Natural killer cell (primary cell): ENCODE results near the gene KCNE4. TPM values are rescaled to one million over a fixed set of nuclear protein-coding genes. Genes with fewer than 3 reads are reported as not detected.
"Not testable (repeated sequence)": the region's sequence is repeated elsewhere in the genome, so short reads cannot be mapped to it uniquely, and the experiment has no call there.

Experiments used
- ATAC-seq, 3 donors: fragments of 150-1000 bp in 2 of 3; fragments of 200-7000 bp in 1 of 3; cut with Tn5 transposase; 1 replicate in 1 of 3; 2 replicates in 2 of 3; pipeline ENCODE4 v1.10.0; 2021; ENCODE audit warnings: mild to moderate bottlenecking in 2 of 3, moderate library complexity in 2 of 3
- DNase-seq, 2 donors: peaks; one replicate each; pipeline versions ENCODE4 v3.0.0 to v3.0.0-alpha.2; 2013 to 2021; ENCODE audit warnings: mixed read lengths in 1 of 2
- H3K27ac ChIP-seq: one replicate; pipeline ENCODE4 v1.5.1; 2013; ENCODE audit warnings: mild to moderate bottlenecking, low read length
- H3K27me3 ChIP-seq: one replicate; pipeline ENCODE4 v1.6.1; 2013; ENCODE audit warnings: low read length; ENCODE audit not compliant: control insufficient read depth, insufficient read depth
- H3K36me3 ChIP-seq: one replicate; pipeline ENCODE4 v1.6.1; 2013; ENCODE audit warnings: low read length; ENCODE audit not compliant: control insufficient read depth, insufficient read depth
- H3K4me1 ChIP-seq: one replicate; pipeline ENCODE4 v1.6.1; 2013; ENCODE audit warnings: low read length; ENCODE audit not compliant: control insufficient read depth, insufficient read depth
- H3K4me3 ChIP-seq: one replicate; pipeline ENCODE4 v1.5.1; 2013; ENCODE audit warnings: low read length
- H3K9me3 ChIP-seq: one replicate; pipeline ENCODE4 v1.6.1; 2013; ENCODE audit warnings: low read length; ENCODE audit not compliant: control insufficient read depth, insufficient read depth
- H3K27ac Mint-ChIP-seq, 2 donors: one replicate each; pipeline ENCODE4 v1.8.0; 2022; ENCODE audit warnings: mild to moderate bottlenecking in 2 of 2, mixed read lengths in 2 of 2, moderate library complexity in 1 of 2
- H3K27me3 Mint-ChIP-seq, 2 donors: one replicate each; pipeline ENCODE4 v1.8.0; 2022; ENCODE audit warnings: low read depth in 2 of 2, mixed read lengths in 2 of 2
- H3K36me3 Mint-ChIP-seq: one replicate; pipeline ENCODE4 v1.8.0; 2022; ENCODE audit warnings: mixed read lengths
- H3K4me1 Mint-ChIP-seq, 2 donors: one replicate each; pipeline ENCODE4 v1.8.0; 2022; ENCODE audit warnings: mixed read lengths in 2 of 2
- H3K4me3 Mint-ChIP-seq: one replicate; pipeline ENCODE4 v1.8.0; 2022; ENCODE audit warnings: mild to moderate bottlenecking, moderate library complexity, mixed read lengths
- H3K9me3 Mint-ChIP-seq, 2 donors: one replicate each; pipeline ENCODE4 v1.8.0; 2022; ENCODE audit warnings: mixed read lengths in 2 of 2
- WGBS: methylation state at CpG from one replicate; pipeline ENCODE4 v1.1.7; 2013; ENCODE audit warnings: missing lambda C conversion rate; ENCODE audit not compliant: insufficient coverage; 5-methylcytosine and 5-hydroxymethylcytosine counted together
- intact Hi-C: fragments of 100-400 bp; cut with micrococcal nuclease; formaldehyde crosslinking; loops from one replicate; pipeline ENCODE4 v1.14.2; 2022
- total RNA-seq, 4 donors: library from RNA; stranded (reverse); fragments of 120-200 nt in 1 of 4; gene quantifications; one replicate each; pipeline versions ENCODE4 v1.2.3 to v1.2.4, GENCODE V29; 2013 to 2022
- TF ChIP-seq, protein P1 (sequence below): fragments of 200-600 bp; IDR thresholded peaks from one replicate; pipeline ENCODE4 v1.8.0; 2022; ENCODE audit warnings: antibody characterized with exemption

KCNE4 gene
- total RNA-seq, 3 donors from 2014 or later (not counting 1 experiment from before 2014, with no cell fraction given): not detected

DNA sequence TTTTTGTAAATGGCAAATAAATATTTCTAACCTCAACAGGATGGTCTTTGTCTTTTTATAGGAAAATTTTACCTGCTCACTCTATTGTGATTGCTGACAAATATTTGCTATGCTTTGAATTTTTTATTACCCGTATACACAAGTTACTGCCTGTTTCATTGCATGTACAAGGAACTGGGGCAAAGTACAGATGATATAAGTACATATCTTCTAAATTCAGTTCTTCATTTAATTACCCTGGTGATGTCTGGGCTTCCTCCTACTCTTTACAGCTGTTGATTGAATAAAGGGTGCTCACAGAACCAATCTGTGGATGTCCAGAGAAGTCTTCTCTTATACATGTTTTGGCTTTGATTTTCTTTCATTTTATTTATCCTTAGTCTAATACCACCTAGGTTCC lies 26.5 kb downstream of the KCNE4 start:
- no peak overlapping the region for H3K27ac ChIP-seq

DNA sequence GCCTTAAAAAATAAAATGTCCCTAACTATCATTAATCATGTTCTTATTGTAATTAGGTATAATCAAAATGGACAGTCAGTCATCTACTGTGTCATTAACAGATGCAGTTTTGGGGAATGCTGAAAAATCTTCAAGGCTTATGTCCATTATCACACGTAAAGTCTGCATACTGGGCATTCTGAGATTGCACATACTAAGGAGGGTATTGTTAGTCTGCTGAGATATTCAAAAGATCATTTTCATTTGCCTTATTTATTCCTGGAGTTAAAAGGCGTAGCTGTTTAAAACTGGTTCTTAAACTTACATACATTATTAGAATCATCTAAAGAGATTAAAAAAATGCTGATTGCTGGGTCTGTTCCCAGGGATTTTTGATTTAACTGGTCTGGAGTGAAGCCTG lies 27.4 kb downstream of the KCNE4 start:
- ATAC-seq: no peak
- TF ChIP-seq, protein P1, sequence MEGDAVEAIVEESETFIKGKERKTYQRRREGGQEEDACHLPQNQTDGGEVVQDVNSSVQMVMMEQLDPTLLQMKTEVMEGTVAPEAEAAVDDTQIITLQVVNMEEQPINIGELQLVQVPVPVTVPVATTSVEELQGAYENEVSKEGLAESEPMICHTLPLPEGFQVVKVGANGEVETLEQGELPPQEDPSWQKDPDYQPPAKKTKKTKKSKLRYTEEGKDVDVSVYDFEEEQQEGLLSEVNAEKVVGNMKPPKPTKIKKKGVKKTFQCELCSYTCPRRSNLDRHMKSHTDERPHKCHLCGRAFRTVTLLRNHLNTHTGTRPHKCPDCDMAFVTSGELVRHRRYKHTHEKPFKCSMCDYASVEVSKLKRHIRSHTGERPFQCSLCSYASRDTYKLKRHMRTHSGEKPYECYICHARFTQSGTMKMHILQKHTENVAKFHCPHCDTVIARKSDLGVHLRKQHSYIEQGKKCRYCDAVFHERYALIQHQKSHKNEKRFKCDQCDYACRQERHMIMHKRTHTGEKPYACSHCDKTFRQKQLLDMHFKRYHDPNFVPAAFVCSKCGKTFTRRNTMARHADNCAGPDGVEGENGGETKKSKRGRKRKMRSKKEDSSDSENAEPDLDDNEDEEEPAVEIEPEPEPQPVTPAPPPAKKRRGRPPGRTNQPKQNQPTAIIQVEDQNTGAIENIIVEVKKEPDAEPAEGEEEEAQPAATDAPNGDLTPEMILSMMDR: no peak
- H3K4me1 Mint-ChIP-seq: no peaks in the 10 kb centered on the region
- H3K36me3 Mint-ChIP-seq: no peaks in the 10 kb centered on the region
- H3K4me1 ChIP-seq: no peaks in the 10 kb centered on the region
- H3K4me3 ChIP-seq: no peak overlapping the region
- peaks cover 2 to 5% of the 10 kb centered on the region in 2 donors for H3K9me3 Mint-ChIP-seq
- H3K27ac Mint-ChIP-seq: no peak overlapping the region
- WGBS: 100% methylated on average over 1 of the region's 2 CpGs
- no peaks in the 10 kb centered on the region for H3K27me3 ChIP-seq
- H3K9me3 ChIP-seq: no peaks in the 10 kb centered on the region
- DNase-seq: no peak
- no peak overlapping the region for H3K27ac ChIP-seq
- no peak overlapping the region for H3K4me3 Mint-ChIP-seq
- H3K27me3 Mint-ChIP-seq: no peaks in the 10 kb centered on the region
- H3K36me3 ChIP-seq: no peaks in the 10 kb centered on the region
- intact Hi-C loops: no loop called here

More for the DNA sequence above, 26.5 kb downstream of the KCNE4 start:
- ATAC-seq (no peak), DNase-seq (no peak)
- no peak overlapping the region for H3K27ac Mint-ChIP-seq
- intact Hi-C loops: no loop called here
- TF ChIP-seq, protein P1: no peak
- H3K27me3 Mint-ChIP-seq: no peaks in the 10 kb centered on the region
- no peak overlapping the region for H3K4me3 Mint-ChIP-seq
- Histone ChIP-seq H3K36me3 (no peaks in the 10 kb centered on the region), H3K4me3 (no peak overlapping the region), H3K9me3 (no peaks in the 10 kb centered on the region), H3K4me1 (no peaks in the 10 kb centered on the region), H3K27me3 (no peaks in the 10 kb centered on the region)
- peaks cover 2 to 5% of the 10 kb centered on the region in 2 donors for H3K9me3 Mint-ChIP-seq
- WGBS: no CpG with 5 or more reads among the region's 1 CpG
- H3K36me3 Mint-ChIP-seq: no peaks in the 10 kb centered on the region
- no peaks in the 10 kb centered on the region for H3K4me1 Mint-ChIP-seq

DNA sequence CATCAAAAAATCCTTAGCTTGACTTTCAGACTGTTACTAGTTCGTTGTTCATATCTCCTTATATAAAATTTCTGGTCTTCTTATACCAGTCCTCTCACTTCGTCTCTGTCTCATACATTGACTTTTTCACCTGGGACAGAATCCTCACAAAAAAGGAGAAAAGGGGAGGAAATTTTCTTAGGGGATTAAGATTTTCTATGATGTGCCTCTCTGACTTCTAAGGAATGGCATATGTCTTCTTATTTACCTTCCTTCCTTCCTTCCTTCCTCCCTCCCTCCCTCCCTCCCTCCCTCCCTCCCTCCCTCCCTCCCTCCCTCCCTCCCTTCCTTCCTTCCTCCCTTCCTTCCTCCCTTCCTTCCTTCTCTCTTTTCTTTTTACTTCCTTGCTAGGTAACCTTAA lies 27.9 kb downstream of the KCNE4 start:
- intact Hi-C loops: no loop called here
- Histone ChIP-seq H3K4me1 (no peaks in the 10 kb centered on the region), H3K36me3 (no peaks in the 10 kb centered on the region), H3K9me3 (no peaks in the 10 kb centered on the region), H3K27me3 (no peaks in the 10 kb centered on the region), H3K27ac (no peak overlapping the region), H3K4me3 (no peak overlapping the region)
- no peak for ATAC-seq
- peaks cover 2 to 5% of the 10 kb centered on the region in 2 donors for H3K9me3 Mint-ChIP-seq
- no peaks in the 10 kb centered on the region for H3K4me1 Mint-ChIP-seq
- H3K4me3 Mint-ChIP-seq: no peak overlapping the region
- H3K27ac Mint-ChIP-seq: no peak overlapping the region
- DNase-seq: no peak
- H3K27me3 Mint-ChIP-seq: no peaks in the 10 kb centered on the region
- no peaks in the 10 kb centered on the region for H3K36me3 Mint-ChIP-seq
- TF ChIP-seq, protein P1: no peak
- WGBS: 80% methylated on average over 1 of the region's 2 CpGs

DNA sequence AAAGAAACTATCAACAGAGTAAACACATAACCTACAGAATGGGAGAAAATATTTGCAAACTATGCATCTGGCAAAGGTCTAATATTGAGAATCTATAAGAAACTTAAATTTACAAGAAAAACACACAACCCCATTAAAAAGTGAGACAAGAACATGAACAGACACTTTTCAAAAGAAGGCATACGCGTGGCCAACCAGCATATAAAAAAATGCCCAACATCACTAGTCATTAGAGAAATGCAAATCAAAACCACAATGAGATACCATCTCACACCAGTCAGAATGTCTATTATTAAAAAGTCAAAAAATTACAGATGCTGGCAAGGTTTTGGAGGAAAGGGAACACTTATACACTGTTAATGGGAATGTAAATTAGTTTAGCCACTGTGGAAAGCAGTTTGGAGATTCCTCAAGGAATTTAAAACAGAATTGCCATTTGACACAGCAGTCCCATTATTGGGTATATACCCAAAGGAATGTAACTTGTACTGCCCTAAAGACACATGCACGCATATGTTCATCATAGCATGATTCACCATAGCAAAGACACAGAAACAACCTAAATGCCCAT lies 28.9 kb downstream of the KCNE4 start:
- H3K36me3 Mint-ChIP-seq, H3K27ac Mint-ChIP-seq, H3K4me3 Mint-ChIP-seq, H3K9me3 Mint-ChIP-seq, H3K27me3 ChIP-seq, H3K4me3 ChIP-seq, DNase-seq, H3K4me1 Mint-ChIP-seq, H3K27me3 Mint-ChIP-seq, intact Hi-C loops, ATAC-seq, H3K9me3 ChIP-seq, H3K27ac ChIP-seq, H3K4me1 ChIP-seq, H3K36me3 ChIP-seq: not testable (repeated sequence)
- 57% methylated on average over 3 of the region's 3 CpGs for WGBS
